ENCODE measurements around the gene TPGS1. TPM values are rescaled to one million over a fixed set of nuclear protein-coding genes. Genes with fewer than 3 reads are reported as not detected.

Gene TPGS1
- total RNA-seq, 1 experiment from 2014 or later = 13.8 TPM

- no peak for TF ChIP-seq EZH2 (IDR thresholded peaks at IDR 0.05; ENCODE audit: low read depth)
- TF ChIP-seq, protein P1, sequence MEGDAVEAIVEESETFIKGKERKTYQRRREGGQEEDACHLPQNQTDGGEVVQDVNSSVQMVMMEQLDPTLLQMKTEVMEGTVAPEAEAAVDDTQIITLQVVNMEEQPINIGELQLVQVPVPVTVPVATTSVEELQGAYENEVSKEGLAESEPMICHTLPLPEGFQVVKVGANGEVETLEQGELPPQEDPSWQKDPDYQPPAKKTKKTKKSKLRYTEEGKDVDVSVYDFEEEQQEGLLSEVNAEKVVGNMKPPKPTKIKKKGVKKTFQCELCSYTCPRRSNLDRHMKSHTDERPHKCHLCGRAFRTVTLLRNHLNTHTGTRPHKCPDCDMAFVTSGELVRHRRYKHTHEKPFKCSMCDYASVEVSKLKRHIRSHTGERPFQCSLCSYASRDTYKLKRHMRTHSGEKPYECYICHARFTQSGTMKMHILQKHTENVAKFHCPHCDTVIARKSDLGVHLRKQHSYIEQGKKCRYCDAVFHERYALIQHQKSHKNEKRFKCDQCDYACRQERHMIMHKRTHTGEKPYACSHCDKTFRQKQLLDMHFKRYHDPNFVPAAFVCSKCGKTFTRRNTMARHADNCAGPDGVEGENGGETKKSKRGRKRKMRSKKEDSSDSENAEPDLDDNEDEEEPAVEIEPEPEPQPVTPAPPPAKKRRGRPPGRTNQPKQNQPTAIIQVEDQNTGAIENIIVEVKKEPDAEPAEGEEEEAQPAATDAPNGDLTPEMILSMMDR (conservative IDR thresholded peaks at IDR 0.05) = no peak
- ChIA-PET CTCF (interaction anchor here (0.6 to 0.9 kb wide), 3 partner anchors 25 to 1031 kb away, joined by 3 read pairs; no protein-coding TSS in a partner anchor), POLR2A (ENCODE audit: unreplicated experiment) (interaction anchor here (0.6 to 0.9 kb wide), 5 partner anchors 19 to 121 kb away, joined by 4 to 12 read pairs (median 8); partner anchors contain the start of genes FSTL3 and HCN2)
- intact Hi-C loops (cut with micrococcal nuclease; ENCODE audit: unreplicated experiment) = no loop called here
- no peak overlapping the region for H3K27ac ChIP-seq
- H3K9me3 ChIP-seq (ENCODE audit: insufficient read depth, low read depth) = no peaks in the 10 kb centered on the region
- no peaks in the 10 kb centered on the region for H3K27me3 ChIP-seq (ENCODE audit: insufficient read depth, low read depth)
- H4K20me1 ChIP-seq (ENCODE audit: insufficient read depth) = no peaks in the 10 kb centered on the region
- H3K79me2 ChIP-seq (ENCODE audit: low read depth) = no peaks in the 10 kb centered on the region
- H3F3A ChIP-seq (ENCODE audit: insufficient read depth, low read depth) = peaks cover 16% of the 10 kb centered on the region; the same call in 1 of the 2 replicates
- no peak overlapping the region for H2AFZ ChIP-seq
- DNase-seq = no peak
- H3K4me2 ChIP-seq = no peak overlapping the region
- no peaks in the 10 kb centered on the region for H3K36me3 ChIP-seq (ENCODE audit: low read depth)
- no peaks in the 10 kb centered on the region for H3K9me2 ChIP-seq (ENCODE audit: insufficient read depth)
- H3K4me1 ChIP-seq (replicated peaks; ENCODE audit: insufficient read depth) = peaks cover 24% of the 10 kb centered on the region
- no TSS peak for BruUV-seq (replicated peaks)
- H3K4me3 ChIP-seq = no peak overlapping the region
These were observed 48.1 kb downstream of the TPGS1 start for GRCh38 chr19:555474-555808.

- TF ChIP-seq, protein P1 (conservative IDR thresholded peaks at IDR 0.05) = no peak
- TF ChIP-seq EZH2 (IDR thresholded peaks at IDR 0.05; ENCODE audit: low read depth) = no peak
- Histone ChIP-seq H3K27me3 (ENCODE audit: insufficient read depth, low read depth) (no peaks in the 10 kb centered on the region), H3K27ac (no peak overlapping the region), H4K20me1 (ENCODE audit: insufficient read depth) (no peaks in the 10 kb centered on the region), H3K4me1 (replicated peaks; ENCODE audit: insufficient read depth) (peaks cover 24% of the 10 kb centered on the region), H3K4me2 (peak overlapping the region; percentile 46), H3K9me2 (ENCODE audit: insufficient read depth) (no peaks in the 10 kb centered on the region), H3F3A (ENCODE audit: insufficient read depth, low read depth) (peaks cover 16% of the 10 kb centered on the region; the same call in 1 of the 2 replicates), H3K9me3 (ENCODE audit: insufficient read depth, low read depth) (no peaks in the 10 kb centered on the region), H2AFZ (no peak overlapping the region), H3K4me3 (no peak overlapping the region), H3K79me2 (ENCODE audit: low read depth) (no peaks in the 10 kb centered on the region), H3K36me3 (ENCODE audit: low read depth) (no peaks in the 10 kb centered on the region)
- intact Hi-C loops (cut with micrococcal nuclease; ENCODE audit: unreplicated experiment) = no loop called here
- ChIA-PET CTCF (no interaction called here), POLR2A (ENCODE audit: unreplicated experiment) (interaction anchor here (1.1 kb wide), 1 partner anchor 15 kb away, joined by 4 read pairs; no protein-coding TSS in a partner anchor)
- peak in 1 of 2 experiments; percentile 30 for DNase-seq
- BruUV-seq (replicated peaks) = no TSS peak
These were observed 49.5 kb downstream of the TPGS1 start for GRCh38 chr19:556611-557382.

DNA sequence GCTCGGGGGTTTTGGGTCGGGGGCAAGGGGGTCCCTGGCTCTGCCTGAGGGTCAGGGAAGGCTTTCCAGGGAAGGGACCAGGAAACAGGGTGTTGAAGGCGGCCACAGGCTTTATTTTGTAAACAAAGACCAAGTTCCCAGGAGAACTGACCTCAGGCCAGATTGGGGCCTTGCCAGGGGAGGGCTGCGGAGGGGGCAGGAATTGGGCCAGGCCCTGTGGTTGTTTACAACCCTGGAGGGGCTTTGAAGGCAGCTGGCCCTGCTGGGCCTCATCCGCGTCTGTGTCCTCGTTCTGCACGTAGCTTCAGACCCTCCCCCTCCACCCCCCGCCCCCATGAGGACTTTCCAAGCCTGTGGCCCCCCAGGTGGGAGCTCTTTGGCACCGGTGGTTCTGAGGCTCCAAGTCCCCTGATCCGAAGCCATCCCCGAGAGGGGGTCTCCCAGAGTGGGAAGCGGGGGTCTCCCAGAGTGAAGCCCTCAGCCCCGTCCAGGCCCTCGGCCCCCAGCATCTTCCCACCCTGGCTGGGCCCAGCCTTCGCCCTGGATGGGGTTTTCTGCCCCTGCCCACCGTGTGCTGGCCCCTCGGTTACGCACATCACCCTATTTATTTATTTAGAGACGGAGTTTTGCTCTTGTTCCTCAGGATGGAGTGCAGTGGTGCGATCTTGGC lies 51.6 kb downstream of the TPGS1 start:
- intact Hi-C loops (cut with micrococcal nuclease; ENCODE audit: unreplicated experiment) = no loop called here

More for the DNA sequence above, 51.6 kb downstream of the TPGS1 start:
- Histone ChIP-seq H3K4me3 (no peak overlapping the region), H3K27me3 (ENCODE audit: insufficient read depth, low read depth) (no peaks in the 10 kb centered on the region), H3K4me1 (replicated peaks; ENCODE audit: insufficient read depth) (peaks cover 24% of the 10 kb centered on the region), H3K4me2 (0 out of 2 replicates have a peak overlapping the region, but pooled peaks have one; percentile 4), H3K36me3 (ENCODE audit: low read depth) (no peaks in the 10 kb centered on the region), H3K27ac (no peak overlapping the region), H3K9me2 (ENCODE audit: insufficient read depth) (no peaks in the 10 kb centered on the region), H4K20me1 (ENCODE audit: insufficient read depth) (no peaks in the 10 kb centered on the region), H3F3A (ENCODE audit: insufficient read depth, low read depth) (peaks cover 16% of the 10 kb centered on the region; the same call in 1 of the 2 replicates), H3K79me2 (ENCODE audit: low read depth) (no peaks in the 10 kb centered on the region), H3K9me3 (ENCODE audit: insufficient read depth, low read depth) (no peaks in the 10 kb centered on the region), H2AFZ (no peak overlapping the region)
- ChIA-PET POLR2A (ENCODE audit: unreplicated experiment) (interaction anchor here (0.6 kb wide), 1 partner anchor 24 kb away, joined by 4 read pairs; no protein-coding TSS in a partner anchor), CTCF (no interaction called here)
- no TSS peak for BruUV-seq (replicated peaks)
- TF ChIP-seq, protein P1 (conservative IDR thresholded peaks at IDR 0.05) = no peak
- no peak for TF ChIP-seq EZH2 (IDR thresholded peaks at IDR 0.05; ENCODE audit: low read depth)
- DNase-seq = peak in 1 of 2 experiments; percentile 53

Data from PC-9 (cell line).